ENCODE measurements around the gene OR52N1.

The OR52N1 gene

GRCh38 chr11:5791165-5791564 is at the start of gene OR52N1:
TSS of gene OR52N1 (minus strand) at chr11:5791265. CDS start at chr11:5788816, 2,449 bp downstream.
- no peak for DNase-seq

GRCh38 chr11:5837695-5838094 is 46.6 kb upstream of the OR52N1 start:
- DNase-seq = no peak

GRCh38 chr11:5833446-5833845 is 42.4 kb upstream of the OR52N1 start:
- no peak for DNase-seq

DNA sequence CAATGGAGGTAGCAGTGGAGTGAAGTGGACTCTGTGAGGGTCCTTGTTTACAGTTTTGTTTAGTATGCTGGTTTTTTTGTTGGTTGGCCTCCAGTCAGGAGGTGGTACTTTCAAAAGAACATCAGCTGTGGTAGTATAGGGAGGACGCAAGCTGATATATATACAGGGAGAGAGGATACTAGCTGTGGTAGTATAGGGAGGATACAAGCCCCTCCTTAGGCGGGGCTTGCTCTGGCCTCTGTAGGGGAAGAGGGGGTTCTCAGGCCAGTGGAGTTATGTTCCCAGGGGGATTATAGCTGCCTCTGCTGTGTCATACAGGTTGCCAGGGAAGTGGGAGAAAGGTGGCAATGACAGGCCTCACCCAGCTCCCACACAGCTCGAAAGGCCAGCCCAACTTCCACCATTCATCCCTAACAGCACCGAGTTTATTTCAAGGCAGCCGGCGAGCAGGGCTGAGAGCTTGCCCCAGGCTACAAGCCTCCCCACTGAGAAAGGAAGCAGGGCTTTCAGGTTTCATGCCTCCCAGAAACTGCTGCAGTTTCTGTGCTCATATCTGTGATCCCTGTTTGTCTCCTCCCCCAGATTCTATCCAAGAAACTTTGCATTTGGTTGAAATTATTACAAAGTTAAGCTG is 40.2 kb upstream of the OR52N1 start:
- no peak for DNase-seq

- DNase-seq = no peak
Measured at GRCh38 chr11:5818245-5818886, 27.3 kb upstream of the OR52N1 start.

GRCh38 chr11:5815534-5815933 is 24.5 kb upstream of the OR52N1 start:
- no peak for DNase-seq

DNA sequence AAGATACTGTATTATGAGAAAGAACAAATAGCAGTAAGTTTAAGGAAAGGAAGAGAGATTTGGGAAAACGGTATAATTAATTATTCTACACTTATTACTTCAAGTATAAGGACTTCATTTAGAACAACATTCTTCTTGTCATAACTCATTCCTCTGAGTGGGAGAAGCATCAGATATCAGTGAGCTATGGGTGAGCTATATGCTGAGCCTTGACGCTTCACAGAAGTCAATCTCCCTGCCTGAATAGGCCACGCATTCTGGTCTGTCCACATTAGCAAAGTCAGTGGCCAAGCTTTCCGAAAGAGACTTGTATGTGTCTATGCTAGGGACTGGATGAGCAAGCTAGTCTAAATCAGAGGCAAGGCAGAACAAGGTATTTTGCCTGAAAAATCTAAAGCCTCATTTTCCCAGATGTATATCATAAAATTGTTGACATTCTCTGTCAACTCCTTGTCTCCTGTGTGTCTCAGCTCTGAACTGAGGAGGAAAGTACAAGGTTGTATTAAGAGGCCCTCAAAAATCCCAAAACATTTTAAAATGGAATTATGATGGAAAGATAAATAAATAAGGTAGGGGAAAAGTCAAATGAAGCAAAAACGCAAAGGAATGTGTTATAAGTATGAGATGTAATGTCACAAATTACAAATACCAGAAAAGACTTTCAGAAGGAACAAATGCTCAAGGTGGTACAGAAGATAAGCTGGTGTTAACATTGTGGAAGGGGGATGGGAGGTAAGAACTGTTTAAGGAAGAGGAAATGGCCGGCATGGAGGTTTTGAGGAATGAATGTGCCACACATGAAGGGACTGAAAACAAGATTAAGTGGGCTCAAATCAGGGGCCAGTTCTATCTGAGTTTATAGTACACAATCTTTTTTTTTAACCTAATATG is 19.1 kb upstream of the OR52N1 start:
- DNase-seq = no peak

GRCh38 chr11:5809122-5809519 is 18.1 kb upstream of the OR52N1 start:
- DNase-seq = peak; percentile 0

DNA sequence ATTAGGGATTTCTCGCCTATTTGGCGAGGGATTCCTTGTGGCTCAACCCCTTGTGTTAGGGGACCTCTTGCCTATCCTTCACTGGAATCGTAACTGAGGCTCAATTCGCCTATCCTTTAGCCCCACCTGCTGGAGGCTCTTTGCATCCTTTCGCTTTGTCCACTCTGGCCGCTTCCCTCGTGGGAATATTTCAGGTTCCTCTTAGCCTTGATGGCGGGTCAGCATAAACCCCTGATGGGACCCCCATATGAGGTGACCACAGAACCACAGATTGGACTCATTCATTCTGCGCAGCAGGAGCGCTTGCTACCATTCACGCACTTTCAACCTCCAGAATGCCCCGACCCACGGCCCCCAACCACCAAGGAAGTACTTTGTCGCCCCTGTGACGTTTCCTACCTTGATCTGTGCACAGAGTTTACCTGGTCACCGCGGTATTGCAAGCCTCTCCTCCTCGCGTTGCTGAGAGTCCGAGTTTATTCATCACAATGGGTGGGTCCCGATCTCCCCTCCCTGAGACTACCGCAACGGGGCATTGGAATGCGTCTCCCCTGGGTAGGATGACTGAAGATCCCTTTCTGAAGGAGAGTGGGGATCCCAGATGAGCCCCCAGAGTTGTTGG is 17.5 kb upstream of the OR52N1 start, which contains the start of gene OR52N2:
OR52N2 (plus strand) TSS at position 425 of the 622 bp plus-strand sequence. CDS start 11,412 bp downstream, outside the sequence.
- DNase-seq = peak; percentile 62

DNA sequence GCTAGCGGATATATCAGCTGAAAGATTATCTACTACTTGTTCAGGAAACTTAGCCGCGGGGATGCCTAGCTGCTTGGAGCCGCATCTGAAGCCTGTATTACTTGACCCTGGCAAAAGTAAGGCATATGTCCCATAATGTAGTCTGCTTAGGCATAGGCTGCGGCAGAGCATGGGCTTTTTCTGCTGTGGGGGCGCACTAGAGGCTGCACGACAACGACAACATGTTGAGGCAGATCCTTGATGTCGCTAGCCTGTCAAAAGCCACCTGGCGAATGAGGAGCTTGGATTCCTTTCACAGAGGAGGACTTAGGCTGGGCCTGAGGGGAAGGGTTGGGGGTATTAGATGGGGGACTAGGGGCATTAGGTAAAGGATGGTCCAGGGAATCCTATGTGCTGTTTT is 16.5 kb upstream of the OR52N1 start:
- DNase-seq = no peak

GRCh38 chr11:5803982-5804381 is 12.9 kb upstream of the OR52N1 start:
- DNase-seq = no peak

DNA sequence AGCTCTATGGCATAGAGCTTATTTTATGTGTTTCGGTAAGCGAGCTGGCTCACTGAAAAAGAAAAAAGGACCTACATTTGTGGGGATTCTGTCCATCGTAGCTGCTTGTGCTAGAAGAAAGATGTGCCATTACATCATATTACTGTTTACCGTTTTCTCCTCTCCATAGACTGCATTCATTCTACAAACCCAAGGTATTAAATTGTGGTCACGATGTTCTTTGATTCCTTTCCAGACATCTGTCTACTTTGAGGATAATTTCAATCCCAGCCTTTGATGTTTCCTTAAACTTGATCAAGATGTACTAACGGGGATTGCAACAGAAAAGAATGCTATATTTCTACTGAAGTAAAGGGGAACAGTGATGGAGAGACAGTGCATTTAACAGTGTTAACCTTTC is 5.5 kb upstream of the OR52N1 start:
- DNase-seq = no peak

- DNase-seq = no peak
Measured at GRCh38 chr11:5783255-5783654, 7.8 kb downstream of the OR52N1 start, which contains the start of gene OR52N5. TSS of gene OR52N5 (minus strand) at chr11:5783355. CDS start at chr11:5778634, 4,721 bp downstream.

GRCh38 chr11:5767056-5767455 is 24.0 kb downstream of the OR52N1 start:
- no peak for DNase-seq

DNA sequence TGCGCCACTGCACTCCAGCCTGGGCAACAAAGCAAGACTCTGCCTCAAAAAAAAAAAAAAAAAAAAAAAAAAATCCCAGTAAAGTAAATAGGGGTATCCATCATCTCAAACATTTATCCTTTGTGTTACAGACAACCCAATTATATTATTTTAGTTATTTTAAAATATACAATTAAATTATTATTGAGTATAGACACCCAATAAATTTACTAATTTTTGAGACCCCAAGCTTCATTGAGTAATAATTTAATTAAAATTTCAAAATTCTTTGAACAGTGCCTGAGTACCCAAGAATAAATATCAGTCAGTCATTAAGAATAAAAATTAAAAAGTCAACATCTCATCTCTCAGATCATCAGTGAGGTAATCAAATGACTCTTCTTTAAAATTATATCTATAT is 37.1 kb downstream of the OR52N1 start, which contains the start of gene OR52N4:
OR52N4 (plus strand) TSS at position 301 of the 400 bp plus-strand sequence. CDS start 498 bp downstream, outside the sequence.
- no peak for DNase-seq

GRCh38 chr11:5749836-5750235 is 41.2 kb downstream of the OR52N1 start:
- DNase-seq = no peak

DNA sequence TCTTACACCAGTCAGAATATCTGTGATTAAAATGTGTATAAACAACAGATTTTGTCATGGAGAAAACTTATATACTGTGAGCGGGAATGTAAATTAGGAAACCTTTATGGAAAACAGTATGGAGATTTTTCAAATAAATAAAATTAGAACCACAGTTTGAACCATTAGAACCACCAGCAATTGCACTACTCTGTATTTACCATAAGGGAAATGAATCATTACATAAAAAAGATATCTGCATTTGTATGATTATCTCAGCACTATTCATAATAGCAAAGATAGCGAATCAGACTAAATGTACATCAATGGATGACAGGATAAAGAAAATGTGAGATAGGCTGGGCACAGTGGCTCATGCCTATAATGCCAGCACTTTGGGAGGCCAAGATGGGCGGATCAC is 44.5 kb downstream of the OR52N1 start:
- DNase-seq = no peak

- DNase-seq = no peak
Measured at GRCh38 chr11:5738431-5738830, 52.6 kb downstream of the OR52N1 start.

DNA sequence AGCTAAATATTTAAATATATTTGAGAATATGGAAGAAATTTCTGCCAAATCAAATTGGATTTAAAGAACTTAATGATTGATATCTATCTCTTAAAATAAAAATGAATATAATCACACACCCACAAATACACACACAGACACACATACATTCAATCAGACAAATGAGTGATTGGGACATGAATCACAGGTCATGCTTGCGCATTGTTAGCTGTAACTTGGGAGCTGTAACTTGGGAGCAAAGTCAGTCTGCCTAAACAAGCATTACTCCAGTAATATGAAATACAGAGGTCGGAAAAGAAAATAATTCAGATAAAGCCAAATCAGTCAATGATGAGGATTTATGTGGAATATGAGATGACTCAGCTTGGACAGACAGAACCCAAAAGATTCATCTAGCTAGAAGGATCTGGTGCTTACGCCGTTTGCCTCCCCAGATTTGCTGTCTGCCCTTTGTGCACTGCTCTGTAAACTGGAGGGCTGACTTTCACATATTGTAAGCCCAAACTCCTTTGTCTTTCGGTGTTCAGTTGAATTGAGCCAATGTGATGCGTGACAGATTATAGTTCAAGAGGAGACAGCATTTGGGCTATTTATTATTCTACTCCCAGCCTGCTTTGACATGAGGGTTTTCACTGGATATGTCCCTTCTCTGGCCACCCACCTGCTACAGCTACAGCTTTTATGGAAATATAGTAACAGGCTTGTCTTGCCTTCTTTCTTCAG is 53.2 kb downstream of the OR52N1 start:
- DNase-seq = no peak

GRCh38 chr11:5737091-5737490 is 54.0 kb downstream of the OR52N1 start:
- peak; percentile 31 for DNase-seq

All from fibroblast of skin of right quadriceps (primary cell).